Right cardiac atrium (tissue), 5 donors: ENCODE data around the gene ETF1. TPM values are rescaled to one million over a fixed set of nuclear protein-coding genes. Genes with fewer than 3 reads are reported as not detected.

Experiments used
- ATAC-seq, 2 donors: fragments of 200-7000 bp; cut with Tn5 transposase; one replicate each; pipeline versions ENCODE4 v1.8.0 to v1.9.1; 2020; ENCODE audit warnings: moderate library complexity in 2 of 2, mild to moderate bottlenecking in 1 of 2
- DNase-seq, 3 donors: peaks; one replicate each; pipeline ENCODE4 v3.0.0-alpha.2; 2020
- H3K27ac ChIP-seq: one replicate; pipeline ENCODE4 v1.5.1; 2013; ENCODE audit warnings: mild to moderate bottlenecking, low read length, control low read depth, moderate library complexity
- H3K27me3 ChIP-seq: one replicate; pipeline ENCODE4 v1.6.1; 2013; ENCODE audit not compliant: control insufficient read depth, insufficient read depth
- H3K4me1 ChIP-seq: one replicate; pipeline ENCODE4 v1.6.1; 2013; ENCODE audit warnings: low read length; ENCODE audit not compliant: control insufficient read depth, insufficient read depth
- H3K4me3 ChIP-seq: one replicate; pipeline ENCODE4 v1.5.1; 2013; ENCODE audit warnings: low read length, control low read depth
- H3K9me3 ChIP-seq: one replicate; pipeline ENCODE4 v1.6.1; 2013; ENCODE audit warnings: low read length; ENCODE audit not compliant: control insufficient read depth
- WGBS: extraction: QIAGEN DNeasy Blood & Tissue Kit; methylation state at CpG from one replicate; pipeline ENCODE4 v1.1.7; 2013; 5-methylcytosine and 5-hydroxymethylcytosine counted together
- intact Hi-C, 4 donors: fragments of 100-400 bp; cut with DNase I; formaldehyde crosslinking; loops; one replicate each; pipeline versions ENCODE4 v1.11.0 to v1.14.0; 2022 to 2023
- long read RNA-seq, 4 donors: library from polyadenylated mRNA; unstranded; transcript quantifications; one replicate each; pipeline ENCODE4 v2.0.0, GENCODE V29; 2020 to 2021
- polyA plus RNA-seq: library from polyadenylated mRNA; stranded (reverse); fragments of 200-250 nt; gene quantifications from one replicate; pipeline ENCODE4 v1.2.3, GENCODE V29; 2013
- total RNA-seq, 4 donors: library from RNA; stranded (reverse); fragmentation: NEBNext Ultra II Directional; extraction: Animal tissue kit (Norgen Biotek cat#: 25700); gene quantifications; one replicate each; pipeline ENCODE4 v1.2.1, GENCODE V29; 2021
- donor health status: healthy with polysubstance abuse.
- donor health status: DM: no; HTN: yes; CAD: no.
- donor health status: DM: no; HTN: no; CAD: no.
- donor health status: DM: no; HTN: yes; CAD: no; lungs with severe emphysema.
- donor health status: DM: yes; HTN: yes; CAD: no.

The ETF1 gene
- total RNA-seq (100 to 1,000 TPM in 1 of 4 donors, 10 to 100 TPM in 3; 77.6 to 114 (median 78.6) TPM), polyA plus RNA-seq (35.2 TPM)
- long read RNA-seq, donor 1, transcript ETF1-201 (11 exons, 3,742 nt): major isoform, 55 of 70 reads
- long read RNA-seq, donor 1, partial matches to known transcripts: 11 of 70 reads
- long read RNA-seq, donor 1, other reads (novel, unspliced or antisense): 4 of 70 reads
- long read RNA-seq, donor 2, transcript ETF1-201 (11 exons, 3,742 nt): major isoform, 15 of 23 reads
- long read RNA-seq, donor 2, partial matches to known transcripts: 4 of 23 reads
- long read RNA-seq, donor 2, other reads (novel, unspliced or antisense): 3 of 23 reads
- long read RNA-seq, donor 3, transcript ETF1-201 (11 exons, 3,742 nt): major isoform, 220 of 270 reads
- long read RNA-seq, donor 3, partial matches to known transcripts: 28 of 270 reads
- long read RNA-seq, donor 3, other reads (novel, unspliced or antisense): 21 of 270 reads
- long read RNA-seq, donor 4, transcript ETF1-201 (11 exons, 3,742 nt): major isoform, 25 of 36 reads
- long read RNA-seq, donor 4, partial matches to known transcripts: 6 of 36 reads
- long read RNA-seq, donor 4, other reads (novel, unspliced or antisense): 5 of 36 reads

- Histone ChIP-seq H3K4me1 (peaks cover 3% of the 10 kb centered on the region), H3K27me3 (no peaks in the 10 kb centered on the region), H3K9me3 (no peaks in the 10 kb centered on the region), H3K27ac (peak within 1 kb of the TSS; percentile 99), H3K4me3 (peak within 1 kb of the TSS; percentile 97)
- DNase-seq (peak; percentile 100), ATAC-seq (peak; percentile 95 to 97)
- intact Hi-C loops: loop anchor here in 1 of 4 donors (10.0 kb wide), 1 partner anchor 78 kb away; the partner anchor contains the start of gene EGR1
- under 1% methylated on average over 70 of the region's 70 CpGs for WGBS
These were observed at the start of gene ETF1 for GRCh38 chr5:138542956-138543729. TSS of gene ETF1 (minus strand) at chr5:138543236. CDS start at chr5:138542918, 318 bp downstream.

DNA sequence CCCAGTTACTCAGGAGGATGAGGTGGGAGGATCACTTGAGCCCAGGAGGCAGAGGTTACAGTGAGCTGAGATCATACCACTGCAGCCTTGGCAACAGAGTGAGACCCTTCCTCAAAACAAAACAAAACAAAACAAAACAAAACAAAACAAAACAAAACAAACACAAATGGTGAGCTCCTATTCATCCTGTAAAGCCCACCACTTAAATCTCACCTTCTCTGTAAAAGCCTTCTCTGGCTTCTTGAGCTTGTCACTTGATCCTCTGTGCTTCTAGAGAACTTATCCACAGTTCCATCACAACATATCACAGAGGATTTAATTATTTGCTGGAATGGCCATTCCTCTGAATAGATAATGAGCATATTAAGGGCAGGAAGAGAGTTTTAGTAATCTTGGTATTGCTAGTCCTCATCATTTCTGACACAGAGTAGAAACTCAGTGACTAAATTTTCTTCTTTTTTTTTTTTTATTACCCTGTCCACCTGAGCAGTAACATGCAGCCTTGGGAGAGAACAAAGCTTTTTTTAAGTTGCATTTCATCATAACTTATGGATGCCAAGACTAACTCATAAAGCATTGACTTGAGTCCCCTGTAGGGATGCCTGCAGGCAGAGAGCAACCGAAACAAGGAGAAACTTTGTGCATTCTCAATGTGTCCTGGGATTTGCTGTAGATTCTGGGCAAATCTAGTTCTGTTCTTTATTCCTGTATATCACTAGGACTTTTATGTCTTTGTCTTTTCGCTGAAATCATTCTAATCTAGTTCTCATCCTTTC, 45.2 kb upstream of the ETF1 start:
- no peaks in the 10 kb centered on the region for H3K4me1 ChIP-seq
- DNase-seq (no peak), ATAC-seq (no peak)
- H3K27ac ChIP-seq: no peak overlapping the region
- H3K9me3 ChIP-seq: no peaks in the 10 kb centered on the region
- no peaks in the 10 kb centered on the region for H3K27me3 ChIP-seq
- WGBS: 88% methylated on average over 2 of the region's 2 CpGs
- intact Hi-C loops: loop anchor here in 2 of 4 donors (10.0 kb wide), 2 partner anchors 667 to 677 kb away; no protein-coding TSS in a partner anchor
- H3K4me3 ChIP-seq: no peak overlapping the region

- H3K27me3 ChIP-seq: no peaks in the 10 kb centered on the region
- H3K4me1 ChIP-seq: no peaks in the 10 kb centered on the region
- no peak for DNase-seq
- no peak for ATAC-seq
- intact Hi-C loops: loop anchor here in 2 of 4 donors (10.0 kb wide), 2 partner anchors 670 to 680 kb away; no protein-coding TSS in a partner anchor
- no peak overlapping the region for H3K4me3 ChIP-seq
- H3K27ac ChIP-seq: no peak overlapping the region
- no peaks in the 10 kb centered on the region for H3K9me3 ChIP-seq
These were observed 42.1 kb upstream of the ETF1 start for GRCh38 chr5:138585157-138585556.

DNA sequence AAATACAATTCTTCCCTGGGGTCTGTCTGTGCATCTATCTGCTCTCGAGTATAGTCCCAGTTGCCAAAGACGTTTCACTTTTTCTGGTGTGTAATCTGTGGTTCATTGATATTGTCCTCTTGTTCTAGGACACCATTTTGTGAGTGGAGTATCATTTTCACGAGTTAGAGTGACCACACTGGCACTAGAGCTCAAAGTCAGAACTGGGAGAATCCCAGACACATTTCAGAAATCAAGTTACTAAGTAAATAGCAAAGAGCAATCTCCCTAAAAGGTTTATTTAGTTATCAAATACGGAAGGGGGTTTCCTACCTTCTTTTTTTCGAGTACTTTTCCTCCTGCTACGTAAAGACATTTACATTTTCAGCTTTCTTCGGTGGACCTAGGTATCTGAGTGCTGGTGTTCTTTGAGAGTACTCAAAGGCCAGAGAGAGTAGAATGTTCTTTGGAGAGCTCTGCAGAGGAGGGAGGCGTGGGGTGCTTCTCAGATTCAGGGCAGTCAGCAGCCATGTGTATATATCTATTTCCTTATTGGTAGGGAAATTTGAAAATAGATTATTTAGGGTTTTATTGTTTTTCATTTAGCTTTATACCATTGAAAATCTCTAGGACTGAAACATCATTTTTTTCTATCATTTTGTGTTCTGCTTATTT, 41.1 kb upstream of the ETF1 start:
- Histone ChIP-seq H3K4me3 (no peak overlapping the region), H3K4me1 (no peaks in the 10 kb centered on the region), H3K27me3 (no peaks in the 10 kb centered on the region), H3K27ac (no peak overlapping the region), H3K9me3 (no peaks in the 10 kb centered on the region)
- WGBS: 75% methylated on average over 8 of the region's 8 CpGs
- ATAC-seq (no peak), DNase-seq (no peak)
- intact Hi-C loops: loop anchor here in 2 of 4 donors (10.0 kb wide), 2 partner anchors 671 to 681 kb away; no protein-coding TSS in a partner anchor

GRCh38 chr5:138582959-138583358, 39.9 kb upstream of the ETF1 start:
- WGBS: 92% methylated on average over 3 of the region's 3 CpGs
- Histone ChIP-seq H3K27ac (no peak overlapping the region), H3K27me3 (no peaks in the 10 kb centered on the region), H3K4me1 (no peaks in the 10 kb centered on the region), H3K4me3 (no peak overlapping the region), H3K9me3 (no peaks in the 10 kb centered on the region)
- DNase-seq (no peak), ATAC-seq (no peak)
- intact Hi-C loops: loop anchor here in 2 of 4 donors (10.0 kb wide), 2 partner anchors 672 to 682 kb away; no protein-coding TSS in a partner anchor

GRCh38 chr5:138580777-138581176, 37.7 kb upstream of the ETF1 start:
- DNase-seq (no peak), ATAC-seq (no peak)
- intact Hi-C loops: loop anchor here in 2 of 4 donors (10.0 kb wide), 2 partner anchors 674 to 684 kb away; no protein-coding TSS in a partner anchor
- Histone ChIP-seq H3K4me3 (no peak overlapping the region), H3K4me1 (no peaks in the 10 kb centered on the region), H3K27me3 (no peaks in the 10 kb centered on the region), H3K9me3 (no peaks in the 10 kb centered on the region), H3K27ac (no peak overlapping the region)

DNA sequence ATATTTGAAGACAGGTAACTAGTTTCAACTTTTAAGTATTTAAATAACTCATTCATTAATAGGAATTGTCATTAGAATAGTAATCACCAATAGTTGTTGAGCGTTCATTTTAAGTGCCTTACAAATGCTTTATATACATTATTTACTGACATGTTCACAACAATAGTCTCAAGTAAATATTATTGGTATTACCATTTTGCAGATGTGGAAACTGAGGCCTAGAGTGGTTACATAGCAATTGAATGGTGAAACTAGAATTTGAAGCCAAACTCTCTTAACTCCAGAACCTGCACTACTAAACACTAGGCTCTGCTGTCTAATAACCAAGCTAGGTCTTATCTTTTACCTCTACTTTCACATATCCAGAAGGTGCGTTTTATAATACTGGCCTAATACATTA, 37.0 kb upstream of the ETF1 start:
- Histone ChIP-seq H3K27me3 (no peaks in the 10 kb centered on the region), H3K4me1 (no peaks in the 10 kb centered on the region), H3K27ac (no peak overlapping the region), H3K4me3 (no peak overlapping the region), H3K9me3 (no peaks in the 10 kb centered on the region)
- 95% methylated on average over 2 of the region's 2 CpGs for WGBS
- intact Hi-C loops: loop anchor here in 2 of 4 donors (10.0 kb wide), 2 partner anchors 675 to 685 kb away; no protein-coding TSS in a partner anchor
- DNase-seq: no peak
- ATAC-seq: no peak

DNA sequence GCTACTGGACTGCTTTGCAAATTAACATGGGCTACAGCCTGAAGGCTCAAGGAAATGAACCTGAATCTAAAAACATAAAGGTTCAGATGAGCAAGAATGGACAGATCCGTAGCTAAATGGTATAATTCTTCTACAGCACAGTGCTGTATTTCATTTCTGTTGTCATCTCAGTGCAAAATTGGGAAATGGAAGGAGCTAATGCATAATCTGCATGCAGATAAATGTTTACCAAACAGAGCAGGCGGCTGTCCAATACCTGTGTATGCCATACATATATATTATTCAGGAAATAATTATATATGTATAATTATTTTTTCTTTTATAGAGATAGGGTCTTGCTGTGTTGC, 36.5 kb upstream of the ETF1 start:
- ATAC-seq (no peak), DNase-seq (no peak)
- Histone ChIP-seq H3K27ac (no peak overlapping the region), H3K4me3 (no peak overlapping the region), H3K9me3 (no peaks in the 10 kb centered on the region), H3K27me3 (no peaks in the 10 kb centered on the region), H3K4me1 (no peaks in the 10 kb centered on the region)
- 50% methylated on average over 2 of the region's 2 CpGs for WGBS
- intact Hi-C loops: no loop called here

DNA sequence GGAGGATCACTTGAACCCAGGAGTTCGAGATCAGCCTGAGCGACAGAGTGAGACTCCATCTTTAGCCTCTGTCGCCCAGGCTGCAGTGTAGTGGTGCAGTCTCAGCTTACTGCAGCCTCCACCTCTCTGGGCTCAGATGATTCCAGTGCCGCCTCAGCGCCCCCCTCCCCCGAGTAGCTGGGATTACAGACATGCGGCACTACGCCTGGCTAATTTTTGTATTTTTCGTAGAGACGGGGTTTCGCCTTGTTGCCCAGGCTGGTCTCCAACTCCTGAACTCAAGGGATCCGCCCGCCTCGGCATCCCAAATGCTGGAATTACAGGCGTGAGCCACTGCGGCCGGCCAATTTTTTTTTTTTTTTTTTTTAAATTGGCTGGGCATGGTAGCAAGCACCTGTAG, 34.4 kb upstream of the ETF1 start:
- H3K9me3 ChIP-seq: no peaks in the 10 kb centered on the region
- DNase-seq (peak in 2 of 3 donors; percentile 55 to 59), ATAC-seq (no peak)
- H3K27ac ChIP-seq: no peak overlapping the region
- H3K27me3 ChIP-seq: no peaks in the 10 kb centered on the region
- H3K4me3 ChIP-seq: no peak overlapping the region
- 94% methylated on average over 17 of the region's 17 CpGs for WGBS
- no peaks in the 10 kb centered on the region for H3K4me1 ChIP-seq
- intact Hi-C loops: no loop called here
